GM23338 (cell line): ENCODE data around the gene SEPHS1. TPM values are rescaled to one million over a fixed set of nuclear protein-coding genes. Genes with fewer than 3 reads are reported as not detected.
A peak's percentile ranks its signal among the peaks of the same experiment; 100 is the strongest.

Experiments used
- ATAC-seq: fragments of 200-7000 bp; cut with Tn5 transposase; 3 replicates; pipeline ENCODE4 v1.9.1; 2020
- DNase-seq: peaks from one replicate; pipeline ENCODE4 v3.0.0-alpha.2; 2015; ENCODE audit warnings: low spot score
- H2AFZ ChIP-seq: fragments of 200-600 bp; sonication (generic); 2 replicates; pipeline ENCODE4 v1.8.0; 2016; ENCODE audit warnings: antibody characterized with exemption, mild to moderate bottlenecking, moderate library complexity
- H3F3A ChIP-seq: fragments of 200-600 bp; sonication (generic); replicated peaks from 2 replicates; pipeline ENCODE4 v1.8.0; 2017; ENCODE audit warnings: antibody characterized with exemption, mixed run types, low read depth
- H3K27ac ChIP-seq: fragments of 200-600 bp; sonication (generic); 2 replicates; pipeline ENCODE4 v1.6.1; 2016; ENCODE audit warnings: low read depth
- H3K27me3 ChIP-seq: fragments of 200-600 bp; sonication (generic); 2 replicates; pipeline ENCODE4 v1.8.0; 2016; ENCODE audit warnings: mild to moderate bottlenecking, mixed run types, moderate library complexity; ENCODE audit not compliant: insufficient read depth
- H3K36me3 ChIP-seq: fragments of 200-600 bp; sonication (generic); 2 replicates; pipeline ENCODE4 v1.8.0; 2016; ENCODE audit warnings: mild to moderate bottlenecking; ENCODE audit not compliant: insufficient read depth
- H3K4me1 ChIP-seq: fragments of 200-600 bp; sonication (generic); 2 replicates; pipeline ENCODE4 v1.8.0; 2016; ENCODE audit warnings: mild to moderate bottlenecking, moderate library complexity; ENCODE audit not compliant: insufficient read depth
- H3K4me2 ChIP-seq: fragments of 200-600 bp; sonication (generic); 2 replicates; pipeline ENCODE4 v1.7.1; 2017; ENCODE audit warnings: mixed run types
- H3K4me3 ChIP-seq: fragments of 200-600 bp; sonication (generic); 2 replicates; pipeline ENCODE4 v1.6.1; 2016; ENCODE audit warnings: mixed run types
- H3K79me2 ChIP-seq: fragments of 200-600 bp; sonication (generic); replicated peaks from 2 replicates; pipeline ENCODE4 v1.8.0; 2017; ENCODE audit warnings: mild to moderate bottlenecking; ENCODE audit not compliant: insufficient read depth
- H3K9me2 ChIP-seq: fragments of 200-600 bp; sonication (generic); 2 replicates; pipeline ENCODE4 v1.8.0; 2017; ENCODE audit not compliant: insufficient read depth
- H4K20me1 ChIP-seq: fragments of 200-600 bp; sonication (generic); replicated peaks from 2 replicates; pipeline ENCODE4 v1.8.0; 2017; ENCODE audit warnings: mild to moderate bottlenecking; ENCODE audit not compliant: insufficient read depth
- H3K27ac Mint-ChIP-seq: 2 replicates; pipeline ENCODE4 v1.8.0; 2020; ENCODE audit warnings: inconsistent platforms, mild to moderate bottlenecking, moderate library complexity, mixed read lengths
- H3K27me3 Mint-ChIP-seq: 3 replicates; pipeline ENCODE4 v1.8.0; 2022; ENCODE audit warnings: low read depth, mild to moderate bottlenecking, moderate library complexity, mixed read lengths, inconsistent platforms; ENCODE audit not compliant: insufficient read depth, poor library complexity
- H3K36me3 Mint-ChIP-seq: 3 replicates; pipeline ENCODE4 v1.8.0; 2021; ENCODE audit warnings: low read depth, mild to moderate bottlenecking, inconsistent platforms, moderate library complexity, mixed read lengths
- H3K4me1 Mint-ChIP-seq: 3 replicates; pipeline ENCODE4 v1.8.0; 2020; ENCODE audit warnings: mild to moderate bottlenecking, inconsistent platforms, mixed read lengths
- H3K4me3 Mint-ChIP-seq: 3 replicates; pipeline ENCODE4 v1.8.0; 2021; ENCODE audit warnings: moderate library complexity, mild to moderate bottlenecking, inconsistent platforms, mixed read lengths
- H3K9me3 Mint-ChIP-seq: 3 replicates; pipeline ENCODE4 v1.8.0; 2020; ENCODE audit warnings: moderate library complexity, mild to moderate bottlenecking, inconsistent platforms, mixed read lengths
- CREB1 ChIP-seq: fragments of 250-450 bp; sonication (Bioruptor Pico); IDR thresholded peaks from 2 replicates; pipeline ENCODE4 v1.5.0; 2020; ENCODE audit warnings: low read depth, mild to moderate bottlenecking, moderate library complexity
- EZH2 ChIP-seq: fragments of 200-600 bp; sonication (generic); IDR thresholded peaks from one replicate; pipeline ENCODE4 v1.8.0; 2017; ENCODE audit warnings: antibody characterized with exemption, mild to moderate bottlenecking, low read depth; ENCODE audit not compliant: unreplicated experiment
- NANOG ChIP-seq: IDR thresholded peaks from 2 replicates; pipeline ENCODE4 v1.6.1; 2016; ENCODE audit warnings: antibody characterized with exemption, borderline replicate concordance
- ZNF114 ChIP-seq: fragments of 250-450 bp; sonication (Bioruptor Pico); IDR thresholded peaks from 2 replicates; pipeline ENCODE4 v1.5.0; 2020; ENCODE audit warnings: mild to moderate bottlenecking, moderate library complexity
- polyA plus RNA-seq: library from polyadenylated mRNA; unstranded; fragments of >200 nt; fragmentation: Nextera tagmentation; extraction: Ambion mirVana; gene quantifications from 2 replicates; pipeline ENCODE4 v1.2.1, GENCODE V29; 2016
- total RNA-seq: library from RNA; depleted of rRNA; stranded (reverse); fragments of >200 nt; shearing (Covaris generic); gene quantifications from 2 replicates; pipeline ENCODE4 v1.2.3, GENCODE V29; 2014
- TF ChIP-seq, protein P1 (sequence below): IDR thresholded peaks from 2 replicates; pipeline ENCODE4 v1.6.1; 2016; ENCODE audit warnings: antibody characterized with exemption
- TF ChIP-seq, protein P2 (sequence below): fragments of 250-450 bp; sonication (Bioruptor Pico); IDR thresholded peaks from 2 replicates; pipeline ENCODE4 v1.5.0; 2020; ENCODE audit warnings: mild to moderate bottlenecking, moderate library complexity

Gene SEPHS1
- total and polyA plus RNA-seq, 2 experiments from 2014 or later = 260 to 609 TPM

DNA sequence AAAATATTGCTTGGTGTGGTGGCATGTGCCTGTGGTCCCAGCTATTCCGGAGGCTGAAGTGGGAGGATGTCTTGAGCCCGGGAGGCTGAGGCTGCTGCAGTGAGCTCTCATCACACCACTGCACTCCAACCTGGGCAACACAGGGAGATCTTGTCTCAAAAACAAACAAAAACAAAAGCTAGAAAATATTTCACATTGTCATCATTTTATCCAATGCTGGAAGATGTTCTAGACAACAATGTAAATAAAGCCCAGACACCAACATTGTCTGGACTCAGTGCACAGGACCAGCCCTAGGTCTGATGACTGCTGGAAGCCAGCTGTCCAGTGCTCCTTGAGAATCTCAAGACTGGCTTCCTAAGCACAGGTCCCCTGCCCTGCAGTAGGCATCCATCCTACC, 13.5 kb downstream of the SEPHS1 start:
- Mint-ChIP-seq H3K27ac (peak overlapping the region; percentile 70), H3K4me1 (peaks cover 34% of the 10 kb centered on the region), H3K4me3 (no peak overlapping the region)

More for the DNA sequence above, 13.5 kb downstream of the SEPHS1 start:
- Histone ChIP-seq H3K4me3 (no peak overlapping the region), H3K4me2 (no peak overlapping the region), H3F3A (peaks cover 72% of the 10 kb centered on the region), H3K36me3 (peaks cover 90% of the 10 kb centered on the region), H3K27ac (peak overlapping the region; percentile 86; the same call in 1 of the 2 replicates), H3K4me1 (peaks cover 28% of the 10 kb centered on the region), H3K79me2 (peaks cover 99% of the 10 kb centered on the region), H3K9me2 (no peaks in the 10 kb centered on the region), H2AFZ (no peak overlapping the region), H3K27me3 (no peaks in the 10 kb centered on the region), H4K20me1 (peaks cover 83% of the 10 kb centered on the region)
- TF ChIP-seq ZNF114 (CRISPR knock-in tag) (no peak), EZH2 (no peak), NANOG (no peak), CREB1 (no peak)
- TF ChIP-seq, protein P1, sequence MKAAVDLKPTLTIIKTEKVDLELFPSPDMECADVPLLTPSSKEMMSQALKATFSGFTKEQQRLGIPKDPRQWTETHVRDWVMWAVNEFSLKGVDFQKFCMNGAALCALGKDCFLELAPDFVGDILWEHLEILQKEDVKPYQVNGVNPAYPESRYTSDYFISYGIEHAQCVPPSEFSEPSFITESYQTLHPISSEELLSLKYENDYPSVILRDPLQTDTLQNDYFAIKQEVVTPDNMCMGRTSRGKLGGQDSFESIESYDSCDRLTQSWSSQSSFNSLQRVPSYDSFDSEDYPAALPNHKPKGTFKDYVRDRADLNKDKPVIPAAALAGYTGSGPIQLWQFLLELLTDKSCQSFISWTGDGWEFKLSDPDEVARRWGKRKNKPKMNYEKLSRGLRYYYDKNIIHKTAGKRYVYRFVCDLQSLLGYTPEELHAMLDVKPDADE = no peak
- TF ChIP-seq, protein P2, sequence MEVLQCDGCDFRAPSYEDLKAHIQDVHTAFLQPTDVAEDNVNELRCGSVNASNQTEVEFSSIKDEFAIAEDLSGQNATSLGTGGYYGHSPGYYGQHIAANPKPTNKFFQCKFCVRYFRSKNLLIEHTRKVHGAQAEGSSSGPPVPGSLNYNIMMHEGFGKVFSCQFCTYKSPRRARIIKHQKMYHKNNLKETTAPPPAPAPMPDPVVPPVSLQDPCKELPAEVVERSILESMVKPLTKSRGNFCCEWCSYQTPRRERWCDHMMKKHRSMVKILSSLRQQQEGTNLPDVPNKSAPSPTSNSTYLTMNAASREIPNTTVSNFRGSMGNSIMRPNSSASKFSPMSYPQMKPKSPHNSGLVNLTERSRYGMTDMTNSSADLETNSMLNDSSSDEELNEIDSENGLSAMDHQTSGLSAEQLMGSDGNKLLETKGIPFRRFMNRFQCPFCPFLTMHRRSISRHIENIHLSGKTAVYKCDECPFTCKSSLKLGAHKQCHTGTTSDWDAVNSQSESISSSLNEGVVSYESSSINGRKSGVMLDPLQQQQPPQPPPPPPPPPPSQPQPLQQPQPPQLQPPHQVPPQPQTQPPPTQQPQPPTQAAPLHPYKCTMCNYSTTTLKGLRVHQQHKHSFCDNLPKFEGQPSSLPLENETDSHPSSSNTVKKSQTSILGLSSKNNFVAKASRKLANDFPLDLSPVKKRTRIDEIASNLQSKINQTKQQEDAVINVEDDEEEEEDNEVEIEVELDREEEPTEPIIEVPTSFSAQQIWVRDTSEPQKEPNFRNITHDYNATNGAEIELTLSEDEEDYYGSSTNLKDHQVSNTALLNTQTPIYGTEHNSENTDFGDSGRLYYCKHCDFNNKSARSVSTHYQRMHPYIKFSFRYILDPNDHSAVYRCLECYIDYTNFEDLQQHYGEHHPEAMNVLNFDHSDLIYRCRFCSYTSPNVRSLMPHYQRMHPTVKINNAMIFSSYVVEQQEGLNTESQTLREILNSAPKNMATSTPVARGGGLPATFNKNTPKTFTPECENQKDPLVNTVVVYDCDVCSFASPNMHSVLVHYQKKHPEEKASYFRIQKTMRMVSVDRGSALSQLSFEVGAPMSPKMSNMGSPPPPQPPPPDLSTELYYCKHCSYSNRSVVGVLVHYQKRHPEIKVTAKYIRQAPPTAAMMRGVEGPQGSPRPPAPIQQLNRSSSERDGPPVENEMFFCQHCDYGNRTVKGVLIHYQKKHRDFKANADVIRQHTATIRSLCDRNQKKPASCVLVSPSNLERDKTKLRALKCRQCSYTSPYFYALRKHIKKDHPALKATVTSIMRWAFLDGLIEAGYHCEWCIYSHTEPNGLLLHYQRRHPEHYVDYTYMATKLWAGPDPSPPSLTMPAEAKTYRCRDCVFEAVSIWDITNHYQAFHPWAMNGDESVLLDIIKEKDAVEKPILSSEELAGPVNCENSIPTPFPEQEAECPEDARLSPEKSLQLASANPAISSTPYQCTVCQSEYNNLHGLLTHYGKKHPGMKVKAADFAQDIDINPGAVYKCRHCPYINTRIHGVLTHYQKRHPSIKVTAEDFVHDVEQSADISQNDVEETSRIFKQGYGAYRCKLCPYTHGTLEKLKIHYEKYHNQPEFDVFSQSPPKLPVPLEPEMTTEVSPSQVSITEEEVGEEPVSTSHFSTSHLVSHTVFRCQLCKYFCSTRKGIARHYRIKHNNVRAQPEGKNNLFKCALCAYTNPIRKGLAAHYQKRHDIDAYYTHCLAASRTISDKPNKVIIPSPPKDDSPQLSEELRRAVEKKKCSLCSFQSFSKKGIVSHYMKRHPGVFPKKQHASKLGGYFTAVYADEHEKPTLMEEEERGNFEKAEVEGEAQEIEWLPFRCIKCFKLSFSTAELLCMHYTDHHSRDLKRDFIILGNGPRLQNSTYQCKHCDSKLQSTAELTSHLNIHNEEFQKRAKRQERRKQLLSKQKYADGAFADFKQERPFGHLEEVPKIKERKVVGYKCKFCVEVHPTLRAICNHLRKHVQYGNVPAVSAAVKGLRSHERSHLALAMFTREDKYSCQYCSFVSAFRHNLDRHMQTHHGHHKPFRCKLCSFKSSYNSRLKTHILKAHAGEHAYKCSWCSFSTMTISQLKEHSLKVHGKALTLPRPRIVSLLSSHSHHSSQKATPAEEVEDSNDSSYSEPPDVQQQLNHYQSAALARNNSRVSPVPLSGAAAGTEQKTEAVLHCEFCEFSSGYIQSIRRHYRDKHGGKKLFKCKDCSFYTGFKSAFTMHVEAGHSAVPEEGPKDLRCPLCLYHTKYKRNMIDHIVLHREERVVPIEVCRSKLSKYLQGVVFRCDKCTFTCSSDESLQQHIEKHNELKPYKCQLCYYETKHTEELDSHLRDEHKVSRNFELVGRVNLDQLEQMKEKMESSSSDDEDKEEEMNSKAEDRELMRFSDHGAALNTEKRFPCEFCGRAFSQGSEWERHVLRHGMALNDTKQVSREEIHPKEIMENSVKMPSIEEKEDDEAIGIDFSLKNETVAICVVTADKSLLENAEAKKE (CRISPR knock-in tag) = no peak
- DNase-seq = no peak
- ATAC-seq = no peak
- Mint-ChIP-seq H3K27me3 (peaks cover 12% of the 10 kb centered on the region), H3K9me3 (no peaks in the 10 kb centered on the region), H3K36me3 (peaks cover 100% of the 10 kb centered on the region)
